Measurements from ENCODE around the gene ACADSB. TPM values are rescaled to one million over a fixed set of nuclear protein-coding genes. Genes with fewer than 3 reads are reported as not detected.

Gene ACADSB
- polyA plus RNA-seq, 1 donor from 2014 or later = 20.3 TPM

- Histone ChIP-seq H3K79me2 (replicated peaks; ENCODE audit: insufficient read depth, low read length) (peaks cover 13% of the 10 kb centered on the region), H3K27me3 (ENCODE audit: insufficient read depth, low read depth, low read length) (no peaks in the 10 kb centered on the region), H3K27ac (ENCODE audit: low read length) (no peak overlapping the region), H2AFZ (ENCODE audit: low read depth, low read length) (no peak overlapping the region), H3K36me3 (ENCODE audit: insufficient read depth, low read length) (no peaks in the 10 kb centered on the region), H3F3A (ENCODE audit: insufficient read depth, low read length, poor library complexity, severe bottlenecking) (no peaks in the 10 kb centered on the region), H3K4me3 (ENCODE audit: low read length) (no peak overlapping the region), H3K4me2 (ENCODE audit: low read length) (no peak overlapping the region), H3K9me3 (ENCODE audit: low read length) (no peaks in the 10 kb centered on the region), H4K20me1 (ENCODE audit: insufficient read depth) (no peaks in the 10 kb centered on the region), H3K9ac (ENCODE audit: low read length) (no peak overlapping the region), H3K9me2 (ENCODE audit: insufficient read depth, low read length) (no peaks in the 10 kb centered on the region)
- TF ChIP-seq TAF1 (IDR thresholded peaks at IDR 0.05; ENCODE audit: low read depth) = no peak
- no peak for TF ChIP-seq POLR2AphosphoS5 (IDR thresholded peaks at IDR 0.05)
- no peak for TF ChIP-seq EP300 (conservative IDR thresholded peaks at IDR 0.05; ENCODE audit: poor library complexity, severe bottlenecking)
- TF ChIP-seq, protein P1, sequence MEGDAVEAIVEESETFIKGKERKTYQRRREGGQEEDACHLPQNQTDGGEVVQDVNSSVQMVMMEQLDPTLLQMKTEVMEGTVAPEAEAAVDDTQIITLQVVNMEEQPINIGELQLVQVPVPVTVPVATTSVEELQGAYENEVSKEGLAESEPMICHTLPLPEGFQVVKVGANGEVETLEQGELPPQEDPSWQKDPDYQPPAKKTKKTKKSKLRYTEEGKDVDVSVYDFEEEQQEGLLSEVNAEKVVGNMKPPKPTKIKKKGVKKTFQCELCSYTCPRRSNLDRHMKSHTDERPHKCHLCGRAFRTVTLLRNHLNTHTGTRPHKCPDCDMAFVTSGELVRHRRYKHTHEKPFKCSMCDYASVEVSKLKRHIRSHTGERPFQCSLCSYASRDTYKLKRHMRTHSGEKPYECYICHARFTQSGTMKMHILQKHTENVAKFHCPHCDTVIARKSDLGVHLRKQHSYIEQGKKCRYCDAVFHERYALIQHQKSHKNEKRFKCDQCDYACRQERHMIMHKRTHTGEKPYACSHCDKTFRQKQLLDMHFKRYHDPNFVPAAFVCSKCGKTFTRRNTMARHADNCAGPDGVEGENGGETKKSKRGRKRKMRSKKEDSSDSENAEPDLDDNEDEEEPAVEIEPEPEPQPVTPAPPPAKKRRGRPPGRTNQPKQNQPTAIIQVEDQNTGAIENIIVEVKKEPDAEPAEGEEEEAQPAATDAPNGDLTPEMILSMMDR (IDR thresholded peaks at IDR 0.05; ENCODE audit: poor library complexity, severe bottlenecking) = no peak
- no peak for TF ChIP-seq RAD21 (conservative IDR thresholded peaks at IDR 0.05)
- TF ChIP-seq EZH2 (IDR thresholded peaks at IDR 0.05; ENCODE audit: borderline replicate concordance, insufficient read depth, low read length, poor library complexity, severe bottlenecking) = no peak
- no peak for TF ChIP-seq MXI1 (conservative IDR thresholded peaks at IDR 0.05; ENCODE audit: poor library complexity, severe bottlenecking)
- no peak for TF ChIP-seq SMC3 (conservative IDR thresholded peaks at IDR 0.05; ENCODE audit: poor library complexity)
- TF ChIP-seq, protein P2, sequence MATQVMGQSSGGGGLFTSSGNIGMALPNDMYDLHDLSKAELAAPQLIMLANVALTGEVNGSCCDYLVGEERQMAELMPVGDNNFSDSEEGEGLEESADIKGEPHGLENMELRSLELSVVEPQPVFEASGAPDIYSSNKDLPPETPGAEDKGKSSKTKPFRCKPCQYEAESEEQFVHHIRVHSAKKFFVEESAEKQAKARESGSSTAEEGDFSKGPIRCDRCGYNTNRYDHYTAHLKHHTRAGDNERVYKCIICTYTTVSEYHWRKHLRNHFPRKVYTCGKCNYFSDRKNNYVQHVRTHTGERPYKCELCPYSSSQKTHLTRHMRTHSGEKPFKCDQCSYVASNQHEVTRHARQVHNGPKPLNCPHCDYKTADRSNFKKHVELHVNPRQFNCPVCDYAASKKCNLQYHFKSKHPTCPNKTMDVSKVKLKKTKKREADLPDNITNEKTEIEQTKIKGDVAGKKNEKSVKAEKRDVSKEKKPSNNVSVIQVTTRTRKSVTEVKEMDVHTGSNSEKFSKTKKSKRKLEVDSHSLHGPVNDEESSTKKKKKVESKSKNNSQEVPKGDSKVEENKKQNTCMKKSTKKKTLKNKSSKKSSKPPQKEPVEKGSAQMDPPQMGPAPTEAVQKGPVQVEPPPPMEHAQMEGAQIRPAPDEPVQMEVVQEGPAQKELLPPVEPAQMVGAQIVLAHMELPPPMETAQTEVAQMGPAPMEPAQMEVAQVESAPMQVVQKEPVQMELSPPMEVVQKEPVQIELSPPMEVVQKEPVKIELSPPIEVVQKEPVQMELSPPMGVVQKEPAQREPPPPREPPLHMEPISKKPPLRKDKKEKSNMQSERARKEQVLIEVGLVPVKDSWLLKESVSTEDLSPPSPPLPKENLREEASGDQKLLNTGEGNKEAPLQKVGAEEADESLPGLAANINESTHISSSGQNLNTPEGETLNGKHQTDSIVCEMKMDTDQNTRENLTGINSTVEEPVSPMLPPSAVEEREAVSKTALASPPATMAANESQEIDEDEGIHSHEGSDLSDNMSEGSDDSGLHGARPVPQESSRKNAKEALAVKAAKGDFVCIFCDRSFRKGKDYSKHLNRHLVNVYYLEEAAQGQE (IDR thresholded peaks at IDR 0.05; ENCODE audit: borderline replicate concordance) = no peak
Measured at GRCh38 chr10:123000155-123000554, 8.7 kb upstream of the ACADSB start.

GRCh38 chr10:123001370-123001769 is 7.4 kb upstream of the ACADSB start:
- H3K36me3 ChIP-seq (ENCODE audit: insufficient read depth, low read length) = no peaks in the 10 kb centered on the region
- H3K9me2 ChIP-seq (ENCODE audit: insufficient read depth, low read length) = no peaks in the 10 kb centered on the region
- TF ChIP-seq RAD21 (conservative IDR thresholded peaks at IDR 0.05) (no peak), EP300 (conservative IDR thresholded peaks at IDR 0.05; ENCODE audit: poor library complexity, severe bottlenecking) (no peak), SMC3 (conservative IDR thresholded peaks at IDR 0.05; ENCODE audit: poor library complexity) (no peak), EZH2 (IDR thresholded peaks at IDR 0.05; ENCODE audit: borderline replicate concordance, insufficient read depth, low read length, poor library complexity, severe bottlenecking) (no peak), MXI1 (conservative IDR thresholded peaks at IDR 0.05; ENCODE audit: poor library complexity, severe bottlenecking) (no peak), TAF1 (IDR thresholded peaks at IDR 0.05; ENCODE audit: low read depth) (no peak), POLR2AphosphoS5 (IDR thresholded peaks at IDR 0.05) (no peak)
- TF ChIP-seq, protein P1 (IDR thresholded peaks at IDR 0.05; ENCODE audit: poor library complexity, severe bottlenecking) = no peak
- TF ChIP-seq, protein P2 (IDR thresholded peaks at IDR 0.05; ENCODE audit: borderline replicate concordance) = no peak
- no peaks in the 10 kb centered on the region for H3F3A ChIP-seq (ENCODE audit: insufficient read depth, low read length, poor library complexity, severe bottlenecking)
- no peak overlapping the region for H2AFZ ChIP-seq (ENCODE audit: low read depth, low read length)
- no peaks in the 10 kb centered on the region for H4K20me1 ChIP-seq (ENCODE audit: insufficient read depth)
- H3K9ac ChIP-seq (ENCODE audit: low read length) = no peak overlapping the region
- H3K4me3 ChIP-seq (ENCODE audit: low read length) = no peak overlapping the region
- no peak overlapping the region for H3K4me2 ChIP-seq (ENCODE audit: low read length)
- H3K79me2 ChIP-seq (replicated peaks; ENCODE audit: insufficient read depth, low read length) = peaks cover 24% of the 10 kb centered on the region
- no peaks in the 10 kb centered on the region for H3K27me3 ChIP-seq (ENCODE audit: insufficient read depth, low read depth, low read length)
- H3K27ac ChIP-seq (ENCODE audit: low read length) = no peak overlapping the region
- H3K9me3 ChIP-seq (ENCODE audit: low read length) = no peaks in the 10 kb centered on the region
